Measurements from ENCODE around the gene HPS1. TPM values are rescaled to one million over a fixed set of nuclear protein-coding genes. Genes with fewer than 3 reads are reported as not detected.

The HPS1 gene
- total and polyA plus RNA-seq, 10 of the 15 experiments (the other 5 are each of a cell fraction or from before 2014, with no cell fraction given) = 27.1 to 138 (median 54.8) TPM

GRCh38 chr10:98429320-98430072 lies 17.2 kb downstream of the HPS1 start:
- CTCF ChIA-PET = no interaction called here
- FAIRE-seq (no peak), ATAC-seq (no peak), DNase-seq (ENCODE audit: low read depth, low spot score) (no peak)
- H3K4me3 ChIP-seq = no peak overlapping the region
- H3K4me2 ChIP-seq (ENCODE audit: control insufficient read depth, insufficient read depth) = no peak overlapping the region
- peaks cover 24 to 31% of the 10 kb centered on the region in 2 experiments for H3K36me3 ChIP-seq (ENCODE audit: control insufficient read depth in 2 of 2, insufficient read depth in 2 of 2, low read length in 1 of 2)
- TF ChIP-seq USF1 (IDR thresholded peaks at IDR 0.05; ENCODE audit: borderline replicate concordance, extremely low read length, insufficient read depth, low read depth, low read length) (no peak), SUPT20H (IDR thresholded peaks at IDR 0.05; ENCODE audit: borderline replicate concordance, control insufficient read depth, low read depth, low read length) (no peak), SPI1 (IDR thresholded peaks at IDR 0.05; ENCODE audit: borderline replicate concordance, insufficient read depth, low read depth, low read length) (no peak), MEF2B (IDR thresholded peaks at IDR 0.05; ENCODE audit: partially characterized antibody, poor library complexity, severe bottlenecking) (no peak), KAT2A (conservative IDR thresholded peaks at IDR 0.05; ENCODE audit: control insufficient read depth, low read depth, low read length) (no peak), RFX5 (IDR thresholded peaks at IDR 0.05; ENCODE audit: low read depth, low read length) (no peak), CREM (IDR thresholded peaks at IDR 0.05; ENCODE audit: low read depth) (no peak), RELB (IDR thresholded peaks at IDR 0.05; ENCODE audit: low read depth) (no peak), FOXK2 (IDR thresholded peaks at IDR 0.05) (no peak)
- H3K27me3 ChIP-seq (replicated peaks in 1 of 2; ENCODE audit: control insufficient read depth in 2 of 2, insufficient read depth in 2 of 2, low read length in 1 of 2) = no peaks in the 10 kb centered on the region
- intact Hi-C loops (cut with micrococcal nuclease; ENCODE audit: unreplicated experiment) (no loop called here), in situ Hi-C loops (cut with MboI) (no loop called here)
- SMC1A ChIA-PET (ENCODE audit: uncharacterized antibody, unreplicated experiment) = no interaction called here
- no peaks in the 10 kb centered on the region for H3K4me1 ChIP-seq (ENCODE audit: control insufficient read depth, insufficient read depth, low read length)
- BruUV-seq (replicated peaks) = no TSS peak
- no peaks in the 10 kb centered on the region for H3K79me2 ChIP-seq (ENCODE audit: control insufficient read depth, insufficient read depth, low read length)
- H3K27ac ChIP-seq (ENCODE audit: control insufficient read depth, insufficient read depth) = no peak overlapping the region
- WGBS (ENCODE audit: insufficient coverage, insufficient replicate concordance, low lambda C conversion rate, missing lambda C conversion rate) = 97% methylated on average over 19 of the region's 22 CpGs
- POLR2A ChIA-PET = no interaction called here
- RAD21 ChIA-PET (ENCODE audit: unreplicated experiment) = no interaction called here
- peaks cover 4% of the 10 kb centered on the region; the same call in 1 of the 3 replicates for H3K9me3 ChIP-seq (replicated peaks; ENCODE audit: control insufficient read depth, insufficient read depth, low read length)
- no peak overlapping the region for H2AFZ ChIP-seq (ENCODE audit: control insufficient read depth, low read depth, low read length)
- no peak overlapping the region for H3K9ac ChIP-seq (ENCODE audit: control insufficient read depth, insufficient read depth, low read length)
- H4K20me1 ChIP-seq (ENCODE audit: control insufficient read depth, insufficient read depth) = no peaks in the 10 kb centered on the region
